Measurements from ENCODE around the gene ADAP2. TPM values are rescaled to one million over a fixed set of nuclear protein-coding genes. Genes with fewer than 3 reads are reported as not detected.

Gene ADAP2
- total and polyA plus RNA-seq, 10 of the 15 experiments (the other 5 are each of a cell fraction or from before 2014, with no cell fraction given): 0.15 to 13.6 (median 6.8) TPM

DNA sequence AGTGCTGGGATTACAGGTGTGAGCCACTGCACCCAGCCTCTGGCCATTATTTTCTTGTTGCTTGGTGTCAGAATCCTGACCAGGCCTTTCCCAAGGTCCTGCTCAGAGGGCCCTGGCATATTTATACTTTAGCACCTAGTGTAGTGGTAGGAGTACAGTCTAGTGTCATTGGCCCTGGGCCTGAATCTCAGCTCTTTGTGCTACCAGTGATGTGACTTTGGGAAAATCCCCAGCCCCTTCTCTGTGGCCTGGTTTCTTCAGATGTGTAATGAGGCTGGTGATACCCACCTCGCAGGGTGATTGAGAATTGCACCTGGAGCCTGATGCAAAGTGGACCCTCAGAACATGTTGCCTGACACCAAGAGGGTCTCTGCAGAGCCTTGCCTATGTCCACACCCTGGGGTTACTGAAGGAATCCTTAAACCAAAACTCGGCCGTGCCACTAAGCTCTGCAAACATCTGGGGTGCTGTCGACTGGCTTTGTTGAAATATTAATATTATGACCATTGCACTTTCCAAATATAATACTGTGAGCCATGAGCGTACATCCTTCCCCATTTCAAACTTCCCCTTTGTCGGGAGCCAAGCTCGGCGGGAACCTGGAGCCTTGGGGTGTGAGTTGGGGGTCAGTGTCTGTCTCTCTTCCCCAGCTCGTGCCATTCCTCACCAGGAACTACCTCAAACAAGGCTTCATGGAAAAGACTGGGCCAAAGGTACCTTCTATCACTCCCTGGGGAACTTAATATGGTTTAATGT, 31.1 kb downstream of the ADAP2 start (continued):
- TF ChIP-seq, protein P1, sequence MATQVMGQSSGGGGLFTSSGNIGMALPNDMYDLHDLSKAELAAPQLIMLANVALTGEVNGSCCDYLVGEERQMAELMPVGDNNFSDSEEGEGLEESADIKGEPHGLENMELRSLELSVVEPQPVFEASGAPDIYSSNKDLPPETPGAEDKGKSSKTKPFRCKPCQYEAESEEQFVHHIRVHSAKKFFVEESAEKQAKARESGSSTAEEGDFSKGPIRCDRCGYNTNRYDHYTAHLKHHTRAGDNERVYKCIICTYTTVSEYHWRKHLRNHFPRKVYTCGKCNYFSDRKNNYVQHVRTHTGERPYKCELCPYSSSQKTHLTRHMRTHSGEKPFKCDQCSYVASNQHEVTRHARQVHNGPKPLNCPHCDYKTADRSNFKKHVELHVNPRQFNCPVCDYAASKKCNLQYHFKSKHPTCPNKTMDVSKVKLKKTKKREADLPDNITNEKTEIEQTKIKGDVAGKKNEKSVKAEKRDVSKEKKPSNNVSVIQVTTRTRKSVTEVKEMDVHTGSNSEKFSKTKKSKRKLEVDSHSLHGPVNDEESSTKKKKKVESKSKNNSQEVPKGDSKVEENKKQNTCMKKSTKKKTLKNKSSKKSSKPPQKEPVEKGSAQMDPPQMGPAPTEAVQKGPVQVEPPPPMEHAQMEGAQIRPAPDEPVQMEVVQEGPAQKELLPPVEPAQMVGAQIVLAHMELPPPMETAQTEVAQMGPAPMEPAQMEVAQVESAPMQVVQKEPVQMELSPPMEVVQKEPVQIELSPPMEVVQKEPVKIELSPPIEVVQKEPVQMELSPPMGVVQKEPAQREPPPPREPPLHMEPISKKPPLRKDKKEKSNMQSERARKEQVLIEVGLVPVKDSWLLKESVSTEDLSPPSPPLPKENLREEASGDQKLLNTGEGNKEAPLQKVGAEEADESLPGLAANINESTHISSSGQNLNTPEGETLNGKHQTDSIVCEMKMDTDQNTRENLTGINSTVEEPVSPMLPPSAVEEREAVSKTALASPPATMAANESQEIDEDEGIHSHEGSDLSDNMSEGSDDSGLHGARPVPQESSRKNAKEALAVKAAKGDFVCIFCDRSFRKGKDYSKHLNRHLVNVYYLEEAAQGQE (IDR thresholded peaks at IDR 0.05; ENCODE audit: low read depth, low read length): no peak
- TF ChIP-seq, protein P2, sequence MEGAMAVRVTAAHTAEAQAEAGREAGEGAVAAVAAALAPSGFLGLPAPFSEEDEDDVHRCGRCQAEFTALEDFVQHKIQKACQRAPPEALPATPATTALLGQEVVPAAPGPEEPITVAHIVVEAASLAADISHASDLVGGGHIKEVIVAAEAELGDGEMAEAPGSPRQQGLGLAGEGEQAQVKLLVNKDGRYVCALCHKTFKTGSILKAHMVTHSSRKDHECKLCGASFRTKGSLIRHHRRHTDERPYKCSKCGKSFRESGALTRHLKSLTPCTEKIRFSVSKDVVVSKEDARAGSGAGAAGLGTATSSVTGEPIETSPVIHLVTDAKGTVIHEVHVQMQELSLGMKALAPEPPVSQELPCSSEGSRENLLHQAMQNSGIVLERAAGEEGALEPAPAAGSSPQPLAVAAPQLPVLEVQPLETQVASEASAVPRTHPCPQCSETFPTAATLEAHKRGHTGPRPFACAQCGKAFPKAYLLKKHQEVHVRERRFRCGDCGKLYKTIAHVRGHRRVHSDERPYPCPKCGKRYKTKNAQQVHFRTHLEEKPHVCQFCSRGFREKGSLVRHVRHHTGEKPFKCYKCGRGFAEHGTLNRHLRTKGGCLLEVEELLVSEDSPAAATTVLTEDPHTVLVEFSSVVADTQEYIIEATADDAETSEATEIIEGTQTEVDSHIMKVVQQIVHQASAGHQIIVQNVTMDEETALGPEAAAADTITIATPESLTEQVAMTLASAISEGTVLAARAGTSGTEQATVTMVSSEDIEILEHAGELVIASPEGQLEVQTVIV (IDR thresholded peaks at IDR 0.05; ENCODE audit: borderline replicate concordance, partially characterized antibody): no peak
- TF ChIP-seq NR2F1 (conservative IDR thresholded peaks at IDR 0.05) (no peak), CBFB (IDR thresholded peaks at IDR 0.05; ENCODE audit: low read depth) (no peak), CHD1 (IDR thresholded peaks at IDR 0.05; ENCODE audit: low read depth, low read length) (no peak), NFYB (IDR thresholded peaks at IDR 0.05; ENCODE audit: insufficient read depth, low read depth, low read length) (no peak)

Measured in GM12878 (cell line).